ENCODE results near the gene TRIM32. TPM values are rescaled to one million over a fixed set of nuclear protein-coding genes. Genes with fewer than 3 reads are reported as not detected.

Gene TRIM32
- total and polyA plus RNA-seq, 2 donors (not counting 1 experiment from before 2014, with no cell fraction given), result 3.6 to 14.1 TPM

GRCh38 chr9:116668970-116669695 is 18.0 kb upstream of the TRIM32 start:
- ChIA-PET CTCF (interaction anchor here (1.0 kb wide), 1 partner anchor 34 kb away, joined by 4 read pairs; no protein-coding TSS in a partner anchor), POLR2A (no interaction called here)
- H3K27me3 Mint-ChIP-seq, result no peaks in the 10 kb centered on the region
- DNase-seq (no peak), ATAC-seq (ENCODE audit: low read depth) (no peak)
- Histone ChIP-seq H3K27me3 (replicated peaks in 1 of 4; ENCODE audit: control extremely low read depth in 1 of 4, control insufficient read depth in 3 of 4, insufficient read depth in 4 of 4, low read length in 3 of 4) (no peaks in the 10 kb centered on the region), H3K79me2 (ENCODE audit: control insufficient read depth, insufficient read depth, low read length) (no peaks in the 10 kb centered on the region), H3K36me3 (replicated peaks in 1 of 2; ENCODE audit: control extremely low read depth in 1 of 2, control insufficient read depth in 1 of 2, extremely low read depth in 1 of 2, insufficient read depth in 2 of 2, low read length in 1 of 2) (no peaks in the 10 kb centered on the region), H3K9me3 (ENCODE audit: control extremely low read depth in 1 of 3, control insufficient read depth in 2 of 3, insufficient read depth in 1 of 3, low read length in 2 of 3) (peaks cover 0 to 21% (median 9%) of the 10 kb centered on the region in 3 donors), H3K27ac (ENCODE audit: low read length in 2 of 2) (no peak overlapping the region), H3K4me2 (replicated peaks; ENCODE audit: low read depth, low read length, poor library complexity, severe bottlenecking) (no peak overlapping the region), H3K4me3 (ENCODE audit: control extremely low read depth in 1 of 5, extremely low read depth in 1 of 5, insufficient read depth in 1 of 5, low read depth in 2 of 5, low read length in 4 of 5) (no peak overlapping the region), H4K20me1 (ENCODE audit: control insufficient read depth, insufficient read depth, low read length, poor library complexity, severe bottlenecking) (no peaks in the 10 kb centered on the region), H2AFZ (ENCODE audit: insufficient read depth, low read depth, low read length, poor library complexity, severe bottlenecking) (no peak overlapping the region), H3K4me1 (ENCODE audit: control insufficient read depth in 2 of 2, insufficient read depth in 2 of 2, low read length in 2 of 2) (no peaks in the 10 kb centered on the region), H3K9ac (ENCODE audit: low read length) (no peak overlapping the region)
- TF ChIP-seq CTCF (IDR thresholded peaks at IDR 0.05) (no peak), EZH2 (IDR thresholded peaks at IDR 0.05; ENCODE audit: borderline replicate concordance, insufficient read depth, low read depth, low read length, poor library complexity, severe bottlenecking) (no peak)
- H3K4me1 Mint-ChIP-seq, result no peaks in the 10 kb centered on the region
- intact Hi-C loops (cut with micrococcal nuclease), result no loop called here
- no peak overlapping the region for H3K4me3 Mint-ChIP-seq
- H3K27ac Mint-ChIP-seq, result no peak overlapping the region
- peaks cover 8% of the 10 kb centered on the region for H3K9me3 Mint-ChIP-seq (ENCODE audit: insufficient read depth)
- 94% methylated on average over 3 of the region's 4 CpGs for WGBS (ENCODE audit: insufficient coverage)

GRCh38 chr9:116671605-116672004 is 15.5 kb upstream of the TRIM32 start:
- H3K4me1 Mint-ChIP-seq, result no peaks in the 10 kb centered on the region
- peaks cover 8% of the 10 kb centered on the region for H3K9me3 Mint-ChIP-seq (ENCODE audit: insufficient read depth)
- TF ChIP-seq EZH2 (IDR thresholded peaks at IDR 0.05; ENCODE audit: borderline replicate concordance, insufficient read depth, low read depth, low read length, poor library complexity, severe bottlenecking) (no peak), CTCF (IDR thresholded peaks at IDR 0.05) (no peak)
- ChIA-PET POLR2A (no interaction called here), CTCF (no interaction called here)
- no peaks in the 10 kb centered on the region for H3K36me3 ChIP-seq (replicated peaks in 1 of 2; ENCODE audit: control extremely low read depth in 1 of 2, control insufficient read depth in 1 of 2, extremely low read depth in 1 of 2, insufficient read depth in 2 of 2, low read length in 1 of 2)
- H3K4me3 ChIP-seq (ENCODE audit: control extremely low read depth in 1 of 5, extremely low read depth in 1 of 5, insufficient read depth in 1 of 5, low read depth in 2 of 5, low read length in 4 of 5), result no peak overlapping the region
- no peaks in the 10 kb centered on the region for H3K4me1 ChIP-seq (ENCODE audit: control insufficient read depth in 2 of 2, insufficient read depth in 2 of 2, low read length in 2 of 2)
- H4K20me1 ChIP-seq (ENCODE audit: control insufficient read depth, insufficient read depth, low read length, poor library complexity, severe bottlenecking), result no peaks in the 10 kb centered on the region
- DNase-seq (no peak), ATAC-seq (ENCODE audit: low read depth) (no peak)
- intact Hi-C loops (cut with micrococcal nuclease), result no loop called here
- H3K4me3 Mint-ChIP-seq, result no peak overlapping the region
- H3K9me3 ChIP-seq (ENCODE audit: control extremely low read depth in 1 of 3, control insufficient read depth in 2 of 3, insufficient read depth in 1 of 3, low read length in 2 of 3), result peaks cover 0 to 23% (median 20%) of the 10 kb centered on the region in 3 donors
- H3K27ac ChIP-seq (ENCODE audit: low read length in 2 of 2), result no peak overlapping the region
- WGBS (ENCODE audit: insufficient coverage), result 40% methylated on average over 1 of the region's 2 CpGs
- no peak overlapping the region for H3K27ac Mint-ChIP-seq
- H3K9ac ChIP-seq (ENCODE audit: low read length), result no peak overlapping the region
- H2AFZ ChIP-seq (ENCODE audit: insufficient read depth, low read depth, low read length, poor library complexity, severe bottlenecking), result no peak overlapping the region
- H3K27me3 ChIP-seq (replicated peaks in 1 of 4; ENCODE audit: control extremely low read depth in 1 of 4, control insufficient read depth in 3 of 4, insufficient read depth in 4 of 4, low read length in 3 of 4), result no peaks in the 10 kb centered on the region
- H3K27me3 Mint-ChIP-seq, result no peaks in the 10 kb centered on the region
- H3K79me2 ChIP-seq (ENCODE audit: control insufficient read depth, insufficient read depth, low read length), result no peaks in the 10 kb centered on the region
- no peak overlapping the region for H3K4me2 ChIP-seq (replicated peaks; ENCODE audit: low read depth, low read length, poor library complexity, severe bottlenecking)
